GM04503 (cell line): ENCODE measurements around the gene NADK2.

Source experiments
- DNase-seq: peaks from one replicate; pipeline ENCODE4 v3.0.0-alpha.2; 2012; ENCODE audit warnings: low read depth

The NADK2 gene

GRCh38 chr5:36162810-36163486, 78.8 kb downstream of the NADK2 start:
- no peak for DNase-seq

GRCh38 chr5:36161361-36161760, 80.4 kb downstream of the NADK2 start:
- DNase-seq, result no peak

- no peak for DNase-seq
These were observed 81.1 kb downstream of the NADK2 start for GRCh38 chr5:36160617-36161016.

- DNase-seq, result no peak
These were observed 83.6 kb downstream of the NADK2 start for GRCh38 chr5:36158144-36158543.

- peak; percentile 92 for DNase-seq
These were observed 85.1 kb downstream of the NADK2 start for GRCh38 chr5:36156619-36157018.

- no peak for DNase-seq
These were observed 85.6 kb downstream of the NADK2 start for GRCh38 chr5:36156121-36156601.

- DNase-seq, result no peak
These were observed 86.4 kb downstream of the NADK2 start for GRCh38 chr5:36155291-36155690.

- no peak for DNase-seq
These were observed 88.0 kb downstream of the NADK2 start for GRCh38 chr5:36153726-36154125.

- DNase-seq, result no peak
These were observed 88.4 kb downstream of the NADK2 start for GRCh38 chr5:36153298-36153677.

- peak; percentile 7 for DNase-seq
These were observed 89.1 kb downstream of the NADK2 start for GRCh38 chr5:36152324-36153297.

GRCh38 chr5:36151434-36152323, 90.0 kb downstream of the NADK2 start, which contains the start of the genes LMBRD2 and SKP2:
LMBRD2 (minus strand) TSS chr5:36151887; CDS start chr5:36143349, 8,538 bp downstream.
SKP2 (plus strand) TSS chr5:36152111; CDS start chr5:36152263, 152 bp downstream.
- DNase-seq, result peak; percentile 92

- no peak for DNase-seq
These were observed 90.9 kb downstream of the NADK2 start for GRCh38 chr5:36150676-36151433.

GRCh38 chr5:36147681-36148080, 94.0 kb downstream of the NADK2 start:
- no peak for DNase-seq

- DNase-seq, result no peak
These were observed 95.3 kb downstream of the NADK2 start for GRCh38 chr5:36146390-36146789.

GRCh38 chr5:36145311-36145710, 96.4 kb downstream of the NADK2 start:
- DNase-seq, result no peak
